ENCODE data around the gene ENTPD8. TPM values are rescaled to one million over a fixed set of nuclear protein-coding genes. Genes with fewer than 3 reads are reported as not detected.

The ENTPD8 gene
- total and polyA plus RNA-seq, 2 of the 4 experiments (the other 2 are of a cell fraction), result 0.07 TPM; not detected in 1

GRCh38 chr9:137398561-137399468 lies 42.3 kb downstream of the ENTPD8 start:
- intact Hi-C loops (cut with micrococcal nuclease) (no loop called here), dilution Hi-C loops (cut with HindIII; ENCODE audit: low sequenced_read_pairs, unreplicated experiment) (no loop called here)

More at GRCh38 chr9:137398561-137399468, 42.3 kb downstream of the ENTPD8 start:
- H3K18ac ChIP-seq (ENCODE audit: low read depth, low read length), result no peak overlapping the region
- H2BK15ac ChIP-seq (ENCODE audit: low read depth, low read length), result no peak overlapping the region
- H4K5ac ChIP-seq (ENCODE audit: low read depth, low read length), result no peak overlapping the region
- H3K9ac ChIP-seq (ENCODE audit: low read depth, low read length), result no peak overlapping the region
- H3K4me2 ChIP-seq (ENCODE audit: low read depth, low read length), result no peak overlapping the region
- WGBS, 2 experiments (ENCODE audit: extremely low coverage in 2 of 2, insufficient read length in 1 of 2), result 94% methylated on average over 51 of the region's 60 CpGs; no CpG with 5 or more reads in 1 of the 2 experiments
- H4K20me1 ChIP-seq (ENCODE audit: insufficient read depth, low read length), result no peaks in the 10 kb centered on the region; the same call in 1 of the 2 replicates
- H3K27me3 ChIP-seq (ENCODE audit: control insufficient read depth, insufficient read depth, low read length), result no peaks in the 10 kb centered on the region
- no peak overlapping the region for H2AK9ac ChIP-seq (replicated peaks; ENCODE audit: low read depth, low read length, poor library complexity)
- peak overlapping the region; percentile 9; the same call in 1 of the 2 replicates for H2AK5ac ChIP-seq (ENCODE audit: low read depth, low read length)
- H3K4me3 ChIP-seq (ENCODE audit: insufficient read depth, low read depth, low read length), result no peak overlapping the region
- no peak overlapping the region for H3K56ac ChIP-seq (ENCODE audit: extremely low read depth, insufficient read depth, low read length)
- CTCF ChIA-PET, result no interaction called here
- TF ChIP-seq RCOR1 (IDR thresholded peaks at IDR 0.05; ENCODE audit: insufficient replicate concordance, low read length), result no peak
- H3K4ac ChIP-seq (ENCODE audit: low read depth, low read length), result no peak overlapping the region
- H3K14ac ChIP-seq (replicated peaks; ENCODE audit: low read depth, low read length), result no peak overlapping the region
- peaks cover 7% of the 10 kb centered on the region for H3K4me1 ChIP-seq (ENCODE audit: control insufficient read depth, insufficient read depth, low read length)
- ATAC-seq (ENCODE audit: low read depth), result no peak
- 0 out of 2 replicates have a peak, but pooled peaks cover 3% of the 10 kb centered on the region for H3K9me1 ChIP-seq (ENCODE audit: insufficient read depth, low read length)
- no peaks in the 10 kb centered on the region for H3K9me3 ChIP-seq (ENCODE audit: control insufficient read depth, insufficient read depth, low read length)
- no peak overlapping the region for H4K8ac ChIP-seq (ENCODE audit: low read depth in 2 of 2, low read length in 2 of 2)
- H3K36me3 ChIP-seq (ENCODE audit: control insufficient read depth, insufficient read depth, low read length), result no peaks in the 10 kb centered on the region
- H3K27ac ChIP-seq (ENCODE audit: insufficient read depth, low read length), result no peak overlapping the region
- H2BK120ac ChIP-seq (ENCODE audit: low read depth, low read length), result no peak overlapping the region
- no peaks in the 10 kb centered on the region; a peak in 1 of 4 replicates for H3K79me1 ChIP-seq (ENCODE audit: low read depth in 1 of 2, low read length in 2 of 2)
- no peak overlapping the region for H3K23ac ChIP-seq (ENCODE audit: low read depth, low read length)
- BruUV-seq (replicated peaks), result no TSS peak
- no peak for DNase-seq
- H2BK5ac ChIP-seq (ENCODE audit: low read depth, low read length, poor library complexity, severe bottlenecking), result no peak overlapping the region
- no peak overlapping the region for H4K91ac ChIP-seq (ENCODE audit: insufficient read depth, low read depth, low read length)
- no peak overlapping the region for H2AFZ ChIP-seq (replicated peaks; ENCODE audit: low read length, poor library complexity)
- H2BK20ac ChIP-seq (ENCODE audit: low read depth, low read length), result no peak overlapping the region
- POLR2A ChIA-PET (ENCODE audit: unreplicated experiment), result no interaction called here
- in situ Hi-C loops (cut with MboI; ENCODE audit: low sequenced_read_pairs), result no loop called here

Data from IMR-90 (cell line).